ENCODE data around the gene SLC17A1.
"Not testable (repeated sequence)": the region's sequence is repeated elsewhere in the genome, so short reads cannot be mapped to it uniquely, and the experiment has no call there.

The SLC17A1 gene

DNA sequence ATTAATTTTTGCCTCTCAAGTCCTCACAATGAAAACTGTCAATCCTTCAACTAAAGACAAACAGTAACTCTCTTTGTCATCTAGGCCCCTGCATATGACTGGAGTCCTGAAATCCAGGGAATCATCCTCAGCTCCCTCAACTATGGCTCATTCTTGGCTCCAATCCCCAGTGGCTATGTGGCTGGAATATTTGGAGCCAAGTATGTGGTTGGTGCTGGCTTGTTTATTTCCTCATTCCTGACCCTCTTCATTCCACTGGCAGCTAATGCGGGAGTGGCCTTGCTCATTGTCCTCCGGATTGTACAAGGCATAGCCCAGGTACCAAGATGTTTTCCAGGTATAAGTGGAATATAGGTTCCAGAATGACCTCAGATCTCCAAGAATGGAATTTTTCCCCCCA, 61.9 kb downstream of the SLC17A1 start:
- Histone ChIP-seq H3K4me3 (ENCODE audit: low read length) (no peak overlapping the region), H3K4me1 (ENCODE audit: insufficient read depth, low read length) (no peaks in the 10 kb centered on the region), H3K27me3 (ENCODE audit: insufficient read depth, low read length) (no peaks in the 10 kb centered on the region), H2AFZ (ENCODE audit: low read depth, low read length) (no peak overlapping the region), H3K9me3 (ENCODE audit: low read length) (no peaks in the 10 kb centered on the region), H3K36me3 (ENCODE audit: insufficient read depth, low read length) (no peaks in the 10 kb centered on the region)

DNA sequence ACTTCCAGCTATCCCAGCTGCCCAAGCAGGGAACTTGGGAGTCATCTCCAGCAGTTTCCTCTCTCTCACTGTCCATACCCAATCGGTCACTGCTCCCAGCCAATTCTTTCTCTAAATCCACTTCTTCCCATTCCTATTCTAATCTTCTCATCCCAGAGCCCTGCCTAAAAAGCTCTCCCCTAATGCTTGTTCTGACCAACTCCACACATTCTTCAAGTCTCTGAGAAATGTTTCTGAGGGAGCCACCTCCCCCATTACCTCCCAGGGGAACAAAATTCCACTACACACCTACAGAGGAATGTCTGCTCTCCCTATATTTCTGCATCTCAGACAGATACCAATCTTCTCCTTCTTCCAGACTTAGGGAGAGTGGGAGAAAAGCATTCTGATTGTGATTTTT, 63.3 kb downstream of the SLC17A1 start:
- Histone ChIP-seq H3K4me1 (ENCODE audit: insufficient read depth, low read length) (no peaks in the 10 kb centered on the region), H3K27me3 (ENCODE audit: insufficient read depth, low read length) (no peaks in the 10 kb centered on the region), H3K9me3 (ENCODE audit: low read length) (no peaks in the 10 kb centered on the region), H3K4me3 (ENCODE audit: low read length) (no peak overlapping the region), H3K36me3 (ENCODE audit: insufficient read depth, low read length) (no peaks in the 10 kb centered on the region), H2AFZ (ENCODE audit: low read depth, low read length) (no peak overlapping the region)

DNA sequence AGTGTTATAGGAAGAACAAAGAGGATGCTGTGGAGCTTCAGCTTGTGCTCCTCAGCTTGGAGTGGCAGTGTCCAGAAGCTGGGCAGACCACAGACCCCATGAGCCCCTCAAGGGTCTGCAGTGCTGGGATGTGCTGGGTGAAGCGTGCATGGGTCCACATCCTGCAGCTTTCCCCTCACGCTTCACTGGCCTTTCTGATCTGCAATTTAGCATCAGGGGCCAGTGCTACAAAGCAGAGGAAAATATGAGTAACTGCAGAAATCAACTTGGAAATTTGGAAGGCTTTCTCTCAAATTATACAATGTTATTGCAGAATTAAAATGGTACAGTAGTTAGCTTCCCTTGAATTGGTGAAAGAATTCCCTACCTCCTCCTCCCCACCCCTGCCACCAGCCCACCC, 67.2 kb downstream of the SLC17A1 start:
- H3K36me3 ChIP-seq (ENCODE audit: insufficient read depth, low read length), result no peaks in the 10 kb centered on the region
- no peaks in the 10 kb centered on the region for H3K9me3 ChIP-seq (ENCODE audit: low read length)
- H3K27me3 ChIP-seq (ENCODE audit: insufficient read depth, low read length), result no peaks in the 10 kb centered on the region
- H3K4me3 ChIP-seq (ENCODE audit: low read length), result no peak overlapping the region
- H2AFZ ChIP-seq (ENCODE audit: low read depth, low read length), result no peak overlapping the region
- H3K4me1 ChIP-seq (ENCODE audit: insufficient read depth, low read length), result no peaks in the 10 kb centered on the region

DNA sequence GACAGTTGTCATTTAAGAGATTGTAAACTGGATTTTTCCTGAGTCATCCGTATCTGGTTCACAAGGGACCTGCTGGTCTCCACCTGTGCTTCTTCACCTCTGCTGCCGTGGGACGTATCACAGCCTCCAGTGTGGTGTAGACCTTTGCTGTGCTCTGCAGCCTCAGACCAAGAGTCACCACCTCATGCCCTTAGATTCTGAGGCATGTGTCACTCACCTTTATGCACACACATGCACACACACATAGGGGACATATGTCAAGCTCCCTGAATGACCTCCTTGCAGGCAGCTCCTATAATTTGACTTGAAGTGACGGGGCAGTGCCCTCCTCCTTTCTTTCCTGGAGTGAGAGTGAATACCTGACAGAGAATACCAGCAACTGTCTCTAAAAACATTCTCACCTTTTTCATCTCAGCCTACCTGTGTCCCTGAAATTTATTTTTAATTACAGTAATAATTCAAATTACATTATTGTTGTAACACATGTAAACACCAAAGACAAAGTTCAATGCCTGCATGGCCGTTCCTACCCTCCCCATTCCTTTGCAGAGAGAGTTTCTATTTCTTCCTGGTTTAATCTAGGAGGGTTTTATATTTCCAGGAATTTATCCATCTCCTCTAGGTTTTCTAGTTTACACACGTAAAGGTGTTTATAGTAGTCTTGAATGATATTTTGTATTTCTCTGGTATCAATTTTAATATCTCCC, 73.8 kb downstream of the SLC17A1 start:
- H3K4me1 ChIP-seq (ENCODE audit: insufficient read depth, low read length), result no peaks in the 10 kb centered on the region
- H3K9me3 ChIP-seq (ENCODE audit: low read length), result no peaks in the 10 kb centered on the region
- H2AFZ ChIP-seq (ENCODE audit: low read depth, low read length), result no peak overlapping the region
- no peaks in the 10 kb centered on the region for H3K36me3 ChIP-seq (ENCODE audit: insufficient read depth, low read length)
- no peaks in the 10 kb centered on the region for H3K27me3 ChIP-seq (ENCODE audit: insufficient read depth, low read length)
- no peak overlapping the region for H3K4me3 ChIP-seq (ENCODE audit: low read length)

DNA sequence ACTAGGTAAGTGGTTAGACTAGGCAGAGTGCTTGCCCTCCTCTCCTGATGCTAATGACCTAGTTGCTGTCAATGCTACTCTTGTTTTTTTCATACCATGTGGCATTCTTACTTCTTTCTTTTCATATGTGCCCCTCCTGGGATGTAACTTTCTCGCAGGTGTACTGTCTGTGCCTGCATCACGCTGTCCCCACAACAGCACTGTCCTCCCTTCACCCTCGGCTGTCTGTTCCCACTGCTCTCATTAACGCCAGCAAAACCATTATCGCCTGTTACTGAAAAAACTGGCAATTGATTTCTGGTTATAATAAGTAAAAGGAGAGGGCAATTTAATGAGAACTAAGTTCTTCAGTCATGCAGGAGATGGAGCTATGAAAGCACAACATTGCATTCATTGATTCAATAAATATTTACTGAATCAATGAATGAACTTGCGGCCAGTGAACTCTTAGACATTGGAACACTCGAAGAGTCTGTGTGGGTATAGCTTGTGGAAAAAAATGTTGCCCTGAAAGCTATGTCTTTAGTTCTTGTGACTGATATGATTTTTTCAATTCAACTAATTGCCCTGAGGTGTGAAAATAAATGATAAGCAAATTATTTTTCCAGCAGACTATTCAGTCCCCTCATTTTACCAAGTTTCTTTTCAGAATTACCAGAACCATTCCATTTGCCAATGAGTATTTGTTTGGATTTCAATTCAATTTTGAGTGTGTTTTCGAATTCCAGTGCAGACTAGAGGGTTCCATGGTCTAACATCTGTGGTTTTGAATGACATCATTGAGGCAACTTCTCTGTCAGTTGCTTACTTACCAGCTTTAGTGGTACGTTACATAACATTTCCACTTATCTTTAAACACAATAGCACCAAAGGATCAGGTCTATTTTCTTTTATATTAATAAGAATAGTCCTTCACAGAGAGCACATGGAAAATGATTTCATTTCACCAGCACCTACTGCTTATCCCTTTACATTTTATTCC, 75.2 kb downstream of the SLC17A1 start:
- Histone ChIP-seq H3K4me3 (ENCODE audit: low read length) (no peak overlapping the region), H3K36me3 (ENCODE audit: insufficient read depth, low read length) (no peaks in the 10 kb centered on the region)

DNA sequence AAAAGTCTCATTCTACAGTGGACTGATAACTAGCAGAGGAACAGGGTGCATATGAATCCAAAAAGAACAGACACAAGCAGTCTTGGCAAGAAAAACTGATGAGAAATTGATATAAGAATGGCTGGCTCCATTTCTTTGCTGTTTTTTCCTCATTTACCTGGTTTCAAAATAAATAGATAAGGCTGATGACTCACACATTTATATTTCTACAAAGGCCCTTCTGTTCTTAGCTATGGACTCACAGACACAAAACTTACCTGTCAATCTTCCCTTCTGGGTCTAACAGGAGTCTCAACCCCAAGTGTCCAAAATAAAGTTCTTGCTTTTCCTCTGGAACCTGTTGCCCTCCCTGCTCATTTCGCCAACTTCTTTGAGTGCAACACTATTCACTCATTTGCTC, 76.4 kb downstream of the SLC17A1 start:
- no peak overlapping the region for H2AFZ ChIP-seq (ENCODE audit: low read depth, low read length)
- H3K4me3 ChIP-seq (ENCODE audit: low read length), result no peak overlapping the region
- H3K36me3 ChIP-seq (ENCODE audit: insufficient read depth, low read length), result no peaks in the 10 kb centered on the region
- no peaks in the 10 kb centered on the region for H3K9me3 ChIP-seq (ENCODE audit: low read length)
- no peaks in the 10 kb centered on the region for H3K4me1 ChIP-seq (ENCODE audit: insufficient read depth, low read length)
- H3K27me3 ChIP-seq (ENCODE audit: insufficient read depth, low read length), result no peaks in the 10 kb centered on the region

More for the DNA sequence above, 75.2 kb downstream of the SLC17A1 start:
- no peaks in the 10 kb centered on the region for H3K9me3 ChIP-seq (ENCODE audit: low read length)
- no peaks in the 10 kb centered on the region for H3K27me3 ChIP-seq (ENCODE audit: insufficient read depth, low read length)
- H2AFZ ChIP-seq (ENCODE audit: low read depth, low read length), result no peak overlapping the region
- no peaks in the 10 kb centered on the region for H3K4me1 ChIP-seq (ENCODE audit: insufficient read depth, low read length)

DNA sequence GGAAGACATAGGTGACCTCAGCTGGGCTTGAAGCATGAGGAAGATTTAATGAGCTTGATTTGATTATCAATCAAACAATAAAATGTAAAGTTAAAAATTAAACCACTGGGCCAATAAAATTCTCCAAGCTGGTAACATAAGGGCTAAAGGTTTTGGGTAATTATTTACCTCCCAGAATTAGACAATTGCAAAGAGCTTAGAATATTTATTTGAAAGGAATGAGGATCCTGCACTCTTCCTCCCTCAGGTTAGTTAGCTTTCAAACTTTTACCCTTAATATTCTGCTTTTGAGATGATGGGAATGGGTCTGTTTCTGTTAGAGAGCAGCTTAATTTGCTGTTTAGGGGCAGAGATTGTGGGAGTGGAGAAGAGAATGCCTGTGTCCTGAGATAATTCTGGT, 77.3 kb downstream of the SLC17A1 start, which contains the start of gene SLC17A4:
SLC17A4 (plus strand) TSS at position 208 of the 400 bp plus-strand sequence. CDS start 7,221 bp downstream, outside the sequence.
- Histone ChIP-seq H3K27me3 (ENCODE audit: insufficient read depth, low read length) (no peaks in the 10 kb centered on the region), H3K36me3 (ENCODE audit: insufficient read depth, low read length) (no peaks in the 10 kb centered on the region), H3K4me3 (ENCODE audit: low read length) (no peak within 1 kb of the TSS), H3K4me1 (ENCODE audit: insufficient read depth, low read length) (no peaks in the 10 kb centered on the region), H2AFZ (ENCODE audit: low read depth, low read length) (no peak within 1 kb of the TSS), H3K9me3 (ENCODE audit: low read length) (no peaks in the 10 kb centered on the region)

DNA sequence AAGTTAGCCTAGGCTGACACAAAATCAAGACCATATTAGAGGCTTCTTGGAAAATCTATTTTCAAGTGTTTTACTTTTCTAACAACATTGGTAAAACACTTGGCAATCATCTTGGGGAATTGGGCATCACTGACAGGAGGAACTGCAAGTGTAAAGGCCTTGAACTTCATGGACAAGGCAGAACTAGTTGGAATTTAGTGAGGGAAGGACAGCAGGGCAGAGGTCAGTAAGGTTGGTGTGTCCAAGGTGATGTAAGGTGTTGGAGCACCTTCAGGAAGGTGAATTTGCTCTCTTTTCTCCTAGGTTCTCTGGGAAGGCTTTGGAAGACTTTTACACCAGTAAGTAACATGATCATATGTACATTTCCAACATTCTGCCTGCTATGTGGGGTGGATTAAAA, 78.8 kb downstream of the SLC17A1 start:
- Histone ChIP-seq H2AFZ (ENCODE audit: low read depth, low read length) (no peak overlapping the region), H3K36me3 (ENCODE audit: insufficient read depth, low read length) (no peaks in the 10 kb centered on the region), H3K9me3 (ENCODE audit: low read length) (no peaks in the 10 kb centered on the region), H3K27me3 (ENCODE audit: insufficient read depth, low read length) (no peaks in the 10 kb centered on the region), H3K4me3 (ENCODE audit: low read length) (no peak overlapping the region), H3K4me1 (ENCODE audit: insufficient read depth, low read length) (no peaks in the 10 kb centered on the region)

DNA sequence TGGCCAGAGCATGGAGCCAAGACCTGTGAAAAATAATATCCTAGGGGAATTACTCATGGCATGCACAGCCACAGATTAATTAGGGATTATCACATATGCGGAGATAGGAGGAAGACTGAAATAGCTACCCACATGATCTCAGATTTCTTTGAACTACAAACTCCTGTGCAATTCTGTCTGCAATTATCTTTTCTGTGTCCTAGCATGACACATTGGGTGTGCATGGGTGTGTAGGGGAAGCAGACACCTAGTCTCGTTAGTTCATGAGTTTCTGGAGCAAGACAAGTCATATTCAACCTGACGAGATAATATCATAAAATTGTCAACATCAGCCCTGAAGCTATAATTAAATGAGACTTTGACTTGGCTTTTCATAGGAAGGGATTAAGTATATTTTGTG, 80.9 kb downstream of the SLC17A1 start:
- Histone ChIP-seq H3K36me3 (ENCODE audit: insufficient read depth, low read length) (no peaks in the 10 kb centered on the region), H3K9me3 (ENCODE audit: low read length) (no peaks in the 10 kb centered on the region), H3K4me3 (ENCODE audit: low read length) (no peak overlapping the region), H2AFZ (ENCODE audit: low read depth, low read length) (no peak overlapping the region), H3K4me1 (ENCODE audit: insufficient read depth, low read length) (no peaks in the 10 kb centered on the region), H3K27me3 (ENCODE audit: insufficient read depth, low read length) (no peaks in the 10 kb centered on the region)

DNA sequence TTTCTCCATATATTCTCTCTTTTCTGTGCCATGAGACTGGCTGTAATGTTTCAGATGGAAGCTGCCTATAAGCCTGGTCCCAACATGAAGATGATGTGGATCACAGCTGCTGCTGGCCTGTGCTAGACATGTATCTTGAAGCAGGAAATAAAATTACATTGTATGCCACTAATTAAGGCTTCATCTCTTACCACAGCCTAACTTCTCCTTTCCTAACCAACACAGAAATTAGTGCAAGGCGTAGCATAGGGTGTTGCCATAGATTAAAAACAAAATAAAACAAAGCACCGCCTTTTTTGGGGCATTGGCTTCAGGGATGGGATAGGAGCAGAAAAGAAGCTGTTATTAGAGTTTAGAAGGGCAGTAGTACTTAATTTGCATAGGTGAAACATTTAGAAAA, 82.0 kb downstream of the SLC17A1 start:
- Histone ChIP-seq H3K27me3 (ENCODE audit: insufficient read depth, low read length) (no peaks in the 10 kb centered on the region), H3K4me1 (ENCODE audit: insufficient read depth, low read length) (no peaks in the 10 kb centered on the region), H3K9me3 (ENCODE audit: low read length) (no peaks in the 10 kb centered on the region), H3K36me3 (ENCODE audit: insufficient read depth, low read length) (no peaks in the 10 kb centered on the region), H2AFZ (ENCODE audit: low read depth, low read length) (no peak overlapping the region), H3K4me3 (ENCODE audit: low read length) (no peak overlapping the region)

DNA sequence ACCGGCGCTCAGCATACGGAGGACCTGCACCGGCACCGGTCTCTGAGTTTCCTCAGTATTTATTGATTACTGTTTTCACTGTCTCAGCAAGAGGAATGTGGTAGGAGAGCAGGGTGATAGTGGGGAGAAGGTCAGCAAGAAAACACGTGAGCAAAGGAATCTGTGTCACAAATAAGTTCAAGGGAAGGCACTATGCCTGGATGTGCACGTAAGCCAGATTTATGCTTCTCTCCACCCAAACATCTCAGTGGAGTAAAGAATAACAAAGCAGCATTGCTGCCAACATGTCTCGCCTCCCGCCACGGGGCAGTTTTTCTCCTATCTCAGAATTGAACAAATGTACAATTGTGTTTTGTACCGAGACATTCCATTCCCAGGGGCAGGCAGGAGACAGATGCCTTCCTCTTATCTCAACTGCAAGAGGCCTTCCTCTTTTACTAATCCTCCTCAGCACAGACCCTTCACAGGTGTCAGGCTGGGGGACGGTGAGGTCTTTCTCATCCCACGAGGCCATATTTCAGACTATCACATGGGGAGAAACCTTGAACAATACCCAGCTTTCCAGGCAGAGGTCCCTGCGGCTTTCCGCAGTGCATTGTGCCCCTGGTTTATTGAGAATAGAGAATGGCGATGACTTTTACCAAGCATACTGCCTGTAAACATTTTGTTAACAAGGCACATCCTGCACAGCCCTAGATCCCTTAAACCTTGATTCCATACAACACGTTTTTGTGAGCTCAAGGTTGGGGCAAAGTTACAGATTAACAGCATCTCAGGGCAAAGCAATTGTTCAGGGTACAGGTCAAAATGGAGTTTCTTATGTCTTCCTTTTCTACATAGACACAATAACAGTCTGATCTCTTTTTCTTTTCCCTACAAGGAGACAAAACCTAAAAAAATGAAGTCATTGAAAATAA, 83.0 kb downstream of the SLC17A1 start:
- not testable (repeated sequence) for H3K9me3 ChIP-seq (ENCODE audit: low read length); H3K36me3 ChIP-seq (ENCODE audit: insufficient read depth, low read length); H3K4me1 ChIP-seq (ENCODE audit: insufficient read depth, low read length); H2AFZ ChIP-seq (ENCODE audit: low read depth, low read length); H3K4me3 ChIP-seq (ENCODE audit: low read length); H3K27me3 ChIP-seq (ENCODE audit: insufficient read depth, low read length)

DNA sequence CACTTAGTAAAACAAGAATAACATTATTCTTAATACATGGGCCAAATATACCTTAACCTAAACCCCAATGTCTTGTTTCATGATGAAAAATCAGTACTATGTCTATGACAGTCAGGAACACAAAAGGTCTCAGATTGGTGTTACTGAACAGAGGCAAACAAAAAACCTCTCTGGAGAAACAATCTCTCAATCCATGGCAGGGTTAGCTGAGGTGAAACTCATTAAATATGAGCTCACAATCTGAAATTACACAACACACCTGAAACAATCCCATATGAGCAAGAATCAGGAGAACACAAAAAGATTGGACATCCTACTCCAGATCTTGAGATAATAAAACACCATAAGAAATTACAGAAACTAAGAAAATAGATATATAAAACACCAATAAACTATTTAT, 83.8 kb downstream of the SLC17A1 start:
- no peaks in the 10 kb centered on the region for H3K36me3 ChIP-seq (ENCODE audit: insufficient read depth, low read length)
- H3K4me3 ChIP-seq (ENCODE audit: low read length), result no peak overlapping the region
- H3K4me1 ChIP-seq (ENCODE audit: insufficient read depth, low read length), result no peaks in the 10 kb centered on the region

More for the DNA sequence above, 83.8 kb downstream of the SLC17A1 start:
- Histone ChIP-seq H2AFZ (ENCODE audit: low read depth, low read length) (no peak overlapping the region), H3K9me3 (ENCODE audit: low read length) (no peaks in the 10 kb centered on the region), H3K27me3 (ENCODE audit: insufficient read depth, low read length) (no peaks in the 10 kb centered on the region)
